ENCODE results near the gene CCDC154. TPM values are rescaled to one million over a fixed set of nuclear protein-coding genes. Genes with fewer than 3 reads are reported as not detected.

The CCDC154 gene
- total RNA-seq, 1 donor from 2014 or later, result 1.9 TPM

DNA sequence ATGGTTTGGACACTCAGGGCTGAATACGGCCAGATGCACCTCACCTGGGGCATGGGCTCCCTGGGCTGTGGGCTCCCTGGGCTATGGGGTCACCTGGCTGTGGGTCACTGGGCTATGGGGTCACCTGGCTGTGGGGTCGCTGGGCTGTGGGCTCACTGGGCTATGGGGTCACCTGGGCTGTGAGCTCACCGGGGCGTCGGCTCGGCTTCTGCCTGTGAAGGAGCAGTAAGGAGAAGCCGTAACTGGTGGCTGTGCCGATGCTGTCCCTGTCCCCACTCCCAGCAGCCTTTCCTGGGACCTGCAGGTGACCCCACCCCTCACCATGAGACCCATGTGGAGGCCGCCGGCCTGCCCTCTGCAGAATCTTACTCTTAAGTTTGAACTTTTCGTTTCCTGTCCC, 15.3 kb downstream of the CCDC154 start:
- TF ChIP-seq, protein P1, sequence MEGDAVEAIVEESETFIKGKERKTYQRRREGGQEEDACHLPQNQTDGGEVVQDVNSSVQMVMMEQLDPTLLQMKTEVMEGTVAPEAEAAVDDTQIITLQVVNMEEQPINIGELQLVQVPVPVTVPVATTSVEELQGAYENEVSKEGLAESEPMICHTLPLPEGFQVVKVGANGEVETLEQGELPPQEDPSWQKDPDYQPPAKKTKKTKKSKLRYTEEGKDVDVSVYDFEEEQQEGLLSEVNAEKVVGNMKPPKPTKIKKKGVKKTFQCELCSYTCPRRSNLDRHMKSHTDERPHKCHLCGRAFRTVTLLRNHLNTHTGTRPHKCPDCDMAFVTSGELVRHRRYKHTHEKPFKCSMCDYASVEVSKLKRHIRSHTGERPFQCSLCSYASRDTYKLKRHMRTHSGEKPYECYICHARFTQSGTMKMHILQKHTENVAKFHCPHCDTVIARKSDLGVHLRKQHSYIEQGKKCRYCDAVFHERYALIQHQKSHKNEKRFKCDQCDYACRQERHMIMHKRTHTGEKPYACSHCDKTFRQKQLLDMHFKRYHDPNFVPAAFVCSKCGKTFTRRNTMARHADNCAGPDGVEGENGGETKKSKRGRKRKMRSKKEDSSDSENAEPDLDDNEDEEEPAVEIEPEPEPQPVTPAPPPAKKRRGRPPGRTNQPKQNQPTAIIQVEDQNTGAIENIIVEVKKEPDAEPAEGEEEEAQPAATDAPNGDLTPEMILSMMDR (conservative IDR thresholded peaks at IDR 0.05), result no peak
- Mint-ChIP-seq H3K4me1 (no peaks in the 10 kb centered on the region), H3K27ac (ENCODE audit: unreplicated experiment) (no peak overlapping the region), H3K27me3 (ENCODE audit: low read depth) (no peaks in the 10 kb centered on the region), H3K4me3 (no peak overlapping the region), H3K36me3 (ENCODE audit: low read depth) (no peaks in the 10 kb centered on the region), H3K9me3 (no peaks in the 10 kb centered on the region)
- no peak for DNase-seq (ENCODE audit: low read depth, low spot score)

DNA sequence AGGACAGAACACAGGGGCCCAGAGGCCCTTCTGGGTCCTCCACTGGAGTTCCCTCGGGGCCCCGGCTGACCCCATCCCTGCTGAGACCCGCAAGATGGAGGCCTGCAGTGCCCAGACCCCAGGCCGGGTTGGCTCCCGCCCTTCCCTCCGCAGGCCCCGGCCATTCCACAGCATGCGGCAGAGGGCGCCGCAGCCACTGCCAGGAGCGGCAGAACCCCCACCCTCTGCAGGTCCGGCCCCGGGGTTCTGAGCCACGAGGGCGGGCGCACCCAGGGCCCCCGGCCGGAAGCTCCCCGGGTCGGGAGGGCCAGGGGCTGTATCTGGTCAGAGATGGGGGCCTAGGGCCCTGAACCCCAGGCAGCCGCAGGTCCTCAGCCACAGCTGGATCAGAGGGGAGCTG, 15.8 kb downstream of the CCDC154 start:
- Mint-ChIP-seq H3K4me3 (no peak overlapping the region), H3K9me3 (no peaks in the 10 kb centered on the region), H3K27ac (ENCODE audit: unreplicated experiment) (no peak overlapping the region), H3K36me3 (ENCODE audit: low read depth) (no peaks in the 10 kb centered on the region), H3K27me3 (ENCODE audit: low read depth) (no peaks in the 10 kb centered on the region), H3K4me1 (no peaks in the 10 kb centered on the region)
- TF ChIP-seq, protein P1 (conservative IDR thresholded peaks at IDR 0.05), result no peak
- DNase-seq (ENCODE audit: low read depth, low spot score), result no peak

DNA sequence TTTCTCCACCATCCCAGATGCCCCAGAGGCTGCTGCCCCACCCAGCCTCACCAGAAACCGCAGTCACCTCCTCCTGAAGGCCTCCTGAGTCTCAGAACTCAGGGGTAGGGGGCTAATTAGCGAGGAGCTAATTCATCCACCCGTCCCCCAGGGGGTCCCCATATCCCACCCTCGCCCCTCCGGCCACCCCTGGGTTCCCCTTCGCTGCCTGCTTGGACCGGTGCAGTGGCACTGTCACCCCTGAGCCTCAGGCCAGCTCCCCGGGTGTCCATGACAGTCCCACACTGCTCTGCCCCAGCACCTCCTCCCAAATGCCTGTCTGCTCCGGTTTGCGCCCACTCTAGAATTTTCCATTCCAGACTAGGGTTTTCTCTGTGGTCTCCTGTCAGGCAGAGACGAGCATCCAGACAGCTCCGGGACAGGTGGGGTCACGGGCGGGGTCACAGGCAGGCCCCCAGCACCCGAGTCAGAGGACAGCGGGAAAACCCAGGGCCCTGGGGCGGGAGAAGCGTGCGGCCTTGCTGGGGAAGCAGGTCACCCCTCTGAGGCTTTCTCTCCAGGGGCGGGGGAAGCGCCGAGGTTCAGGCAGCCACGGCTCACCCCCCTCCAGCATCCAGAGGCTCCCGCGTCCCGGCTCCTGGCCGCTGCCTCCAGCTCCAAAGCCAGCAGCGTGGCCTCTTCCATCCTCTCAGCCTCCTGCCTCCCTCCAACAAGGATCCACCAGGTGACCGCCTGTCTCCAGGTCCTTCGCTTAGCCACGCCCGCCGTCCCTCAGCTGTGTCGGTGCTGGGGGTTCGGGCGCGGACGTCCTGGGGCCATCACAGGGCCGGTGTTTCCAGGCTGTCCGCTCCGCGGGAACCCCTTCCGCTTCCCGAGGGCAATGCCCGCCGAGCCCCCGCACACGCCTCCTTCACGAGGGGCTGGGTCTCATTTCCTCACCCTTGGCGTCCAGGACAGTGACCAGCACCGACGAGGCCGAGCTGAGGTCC, 16.6 kb downstream of the CCDC154 start:
- Mint-ChIP-seq H3K36me3 (ENCODE audit: low read depth) (no peaks in the 10 kb centered on the region), H3K27me3 (ENCODE audit: low read depth) (no peaks in the 10 kb centered on the region), H3K27ac (ENCODE audit: unreplicated experiment) (no peak overlapping the region), H3K9me3 (no peaks in the 10 kb centered on the region), H3K4me3 (no peak overlapping the region), H3K4me1 (no peaks in the 10 kb centered on the region)
- TF ChIP-seq, protein P1 (conservative IDR thresholded peaks at IDR 0.05), result no peak
- no peak for DNase-seq (ENCODE audit: low read depth, low spot score)

DNA sequence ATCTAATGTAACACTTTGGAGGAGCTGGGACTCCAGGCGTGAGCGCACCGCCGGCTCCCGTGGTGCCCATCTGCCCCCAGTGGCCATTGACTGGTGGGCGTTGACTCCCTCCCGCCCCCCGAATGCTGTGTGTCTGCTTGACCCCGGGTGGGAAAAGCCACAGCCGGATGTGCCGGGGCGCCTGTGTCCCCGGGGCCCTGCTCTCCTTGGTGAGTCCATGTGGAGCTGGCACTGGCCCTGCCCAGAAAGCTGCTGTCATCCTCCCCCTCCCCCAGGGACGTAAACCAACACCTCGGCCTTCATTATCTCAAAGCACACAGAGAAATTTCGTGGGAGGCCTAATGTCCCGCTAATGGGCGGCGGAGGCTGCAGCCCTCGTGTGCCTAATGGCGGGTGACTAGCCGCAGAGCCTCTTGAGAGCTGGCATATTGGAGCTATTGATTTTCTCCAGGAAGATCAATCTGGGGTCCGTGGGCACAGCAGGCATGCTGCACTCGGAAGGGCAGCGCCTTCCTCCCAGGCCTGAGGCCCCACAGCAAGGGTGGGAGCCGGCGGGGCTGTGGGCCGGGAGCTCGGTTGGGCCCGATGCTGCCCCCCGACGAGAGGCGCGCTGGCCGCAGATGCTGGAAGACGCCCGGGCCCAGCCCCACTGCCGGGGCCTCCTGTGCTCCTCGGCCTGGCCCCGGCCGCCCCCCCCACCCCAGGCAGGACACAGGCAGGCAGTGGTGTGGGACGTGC, 17.5 kb downstream of the CCDC154 start:
- Mint-ChIP-seq H3K27me3 (ENCODE audit: low read depth) (no peaks in the 10 kb centered on the region), H3K27ac (ENCODE audit: unreplicated experiment) (no peak overlapping the region), H3K4me3 (no peak overlapping the region), H3K9me3 (no peaks in the 10 kb centered on the region), H3K4me1 (no peaks in the 10 kb centered on the region), H3K36me3 (ENCODE audit: low read depth) (no peaks in the 10 kb centered on the region)
- no peak for DNase-seq (ENCODE audit: low read depth, low spot score)
- TF ChIP-seq, protein P1 (conservative IDR thresholded peaks at IDR 0.05), result no peak

DNA sequence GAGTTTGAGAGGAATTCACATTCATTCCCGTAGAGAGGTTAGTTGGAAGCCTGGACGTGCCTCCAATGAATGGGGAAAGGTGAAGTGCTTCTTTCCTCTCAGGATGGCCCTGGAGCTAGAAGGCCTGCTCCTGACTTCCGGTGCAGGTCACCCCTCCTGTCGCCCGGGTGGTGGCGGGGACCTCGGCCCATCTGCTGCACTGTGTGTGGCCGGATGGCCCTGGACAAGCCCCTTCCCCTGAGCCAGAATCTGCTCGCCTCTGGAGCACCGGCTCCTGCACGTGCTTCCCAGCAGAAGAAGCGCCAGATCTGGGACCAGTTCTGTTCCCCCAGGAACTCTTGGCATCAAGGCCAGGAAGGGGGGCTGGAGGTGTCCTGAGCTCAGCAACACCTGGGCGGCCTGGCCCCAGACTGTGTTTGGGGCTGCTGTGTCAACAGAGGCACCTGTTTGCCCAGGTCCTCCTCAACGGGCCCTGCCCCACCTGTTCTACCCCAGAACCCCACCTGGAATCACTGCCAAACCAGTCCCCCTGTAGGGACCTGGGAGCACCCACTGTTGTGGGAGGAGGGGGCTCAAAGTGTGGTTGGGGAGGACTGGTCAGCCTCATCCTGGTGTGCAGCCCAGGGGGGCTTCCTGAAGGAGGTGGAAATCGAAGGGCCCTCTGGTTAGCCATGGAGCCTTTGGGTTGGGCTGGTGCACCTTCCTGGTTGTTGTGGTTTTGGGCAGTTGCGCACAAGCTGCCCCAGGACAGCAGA, 18.6 kb downstream of the CCDC154 start:
- Mint-ChIP-seq H3K27ac (ENCODE audit: unreplicated experiment) (no peak overlapping the region), H3K4me3 (no peak overlapping the region), H3K36me3 (ENCODE audit: low read depth) (peaks cover under 1% of the 10 kb centered on the region), H3K4me1 (peaks cover 5% of the 10 kb centered on the region), H3K27me3 (ENCODE audit: low read depth) (no peaks in the 10 kb centered on the region), H3K9me3 (no peaks in the 10 kb centered on the region)
- no peak for DNase-seq (ENCODE audit: low read depth, low spot score)
- TF ChIP-seq, protein P1 (conservative IDR thresholded peaks at IDR 0.05), result no peak
